Mammary epithelial cell (primary cell): ENCODE results near the gene EBLN2.

Source experiments
- CTCF ChIP-seq, 2 donors: IDR thresholded peaks in 1 of 2; conservative IDR thresholded peaks in 1 of 2; 2 replicates each; pipeline ENCODE4 v1.5.1; 2011 to 2012; ENCODE audit warnings: inconsistent platforms in 2 of 2, low read length in 2 of 2, mild to moderate bottlenecking in 2 of 2, control low read depth in 1 of 2, low read depth in 1 of 2; ENCODE audit not compliant: insufficient read depth in 1 of 2; ENCODE audit errors: extremely low read depth in 1 of 2
- EZH2 ChIP-seq: IDR thresholded peaks from 2 replicates; pipeline ENCODE4 v1.6.1; 2012; ENCODE audit warnings: low read length, inconsistent platforms, borderline replicate concordance

- TF ChIP-seq EZH2 (no peak), CTCF (conservative IDR thresholded peaks at IDR 0.05 in 1 of 2, IDR thresholded peaks at IDR 0.05 in 1 of 2; ENCODE audit: extremely low read depth in 1 of 2, insufficient read depth in 1 of 2, low read depth in 1 of 2, low read length in 2 of 2) (no peak)
Measured at GRCh38 chr3:73056845-73057150, 4.7 kb upstream of the EBLN2 start.
